OCI-LY1 (cell line): Measurements from ENCODE around the gene CDH23.

Experiments
- H2AFZ ChIP-seq: fragments of 200-600 bp; sonication (generic), shearing (Covaris generic); 2 replicates; pipeline ENCODE4 v1.6.0; 2014; ENCODE audit warnings: antibody characterized with exemption, mild to moderate bottlenecking, low read length
- H3F3A ChIP-seq: fragments of 200-600 bp; sonication (generic), shearing (Covaris generic); 2 replicates; pipeline ENCODE4 v1.6.0; 2014; ENCODE audit warnings: mild to moderate bottlenecking, antibody characterized with exemption, low read length, moderate library complexity; ENCODE audit not compliant: insufficient read depth
- H3K27ac ChIP-seq: fragments of 200-600 bp; sonication (generic); 2 replicates; pipeline ENCODE4 v1.5.1; 2014; ENCODE audit warnings: low read length, mixed run types, mild to moderate bottlenecking, low read depth; ENCODE audit not compliant: poor library complexity, severe bottlenecking
- H3K27me3 ChIP-seq: fragments of 200-600 bp; sonication (generic); 2 replicates; pipeline ENCODE4 v1.6.0; 2014; ENCODE audit warnings: antibody characterized with exemption, mild to moderate bottlenecking, low read length, moderate library complexity; ENCODE audit not compliant: insufficient read depth
- H3K36me3 ChIP-seq: fragments of 200-600 bp; sonication (generic); 2 replicates; pipeline ENCODE4 v1.6.1; 2014; ENCODE audit warnings: mild to moderate bottlenecking, antibody characterized with exemption, low read length, moderate library complexity, mixed read lengths; ENCODE audit not compliant: insufficient read depth
- H3K4me1 ChIP-seq: fragments of 200-600 bp; sonication (generic); 2 replicates; pipeline ENCODE4 v1.5.1; 2014; ENCODE audit warnings: mild to moderate bottlenecking, low read length, moderate library complexity; ENCODE audit not compliant: insufficient read depth, severe bottlenecking
- H3K4me2 ChIP-seq: fragments of 200-600 bp; sonication (generic), shearing (Covaris generic); 2 replicates; pipeline ENCODE4 v1.6.1; 2014; ENCODE audit warnings: low read length
- H3K4me3 ChIP-seq: fragments of 200-600 bp; sonication (generic); 2 replicates; pipeline ENCODE4 v1.5.1; 2014; ENCODE audit warnings: low read length, low read depth, mild to moderate bottlenecking, mixed read lengths; ENCODE audit not compliant: poor library complexity, severe bottlenecking
- H3K79me2 ChIP-seq: fragments of 200-600 bp; shearing (Covaris generic); 2 replicates; pipeline ENCODE4 v1.6.1; 2016; ENCODE audit warnings: mixed run types, low read length, mixed read lengths; ENCODE audit not compliant: insufficient read depth
- H3K9ac ChIP-seq: fragments of 200-600 bp; sonication (generic), shearing (Covaris generic); 2 replicates; pipeline ENCODE4 v1.6.1; 2014; ENCODE audit warnings: mild to moderate bottlenecking, low read length, mixed read lengths
- H3K9me2 ChIP-seq: fragments of 200-600 bp; sonication (generic), shearing (Covaris generic); 2 replicates; pipeline ENCODE4 v1.6.1; 2014; ENCODE audit warnings: low read depth, mild to moderate bottlenecking, low read length, mixed read lengths
- H3K9me3 ChIP-seq: fragments of 200-600 bp; shearing (Covaris generic); 2 replicates; pipeline ENCODE4 v1.6.1; 2014; ENCODE audit warnings: low read length, mixed read lengths
- H4K20me1 ChIP-seq: fragments of 200-600 bp; sonication (generic), shearing (Covaris generic); 2 replicates; pipeline ENCODE4 v1.6.0; 2016; ENCODE audit warnings: mild to moderate bottlenecking, low read length; ENCODE audit not compliant: insufficient read depth
- EZH2 ChIP-seq: fragments of 200-600 bp; sonication (generic), shearing (Covaris generic); IDR thresholded peaks from 2 replicates; pipeline ENCODE4 v1.8.0; 2017; ENCODE audit warnings: borderline replicate concordance, mixed run types, mild to moderate bottlenecking, antibody characterized with exemption, low read length, moderate library complexity, mixed read lengths
- TF ChIP-seq, protein P1 (sequence below): fragments of 200-600 bp; sonication (generic), shearing (Covaris generic); IDR thresholded peaks from 2 replicates; pipeline ENCODE4 v1.5.1; 2017; ENCODE audit warnings: mild to moderate bottlenecking, antibody characterized with exemption, low read length, moderate library complexity, mixed read lengths

CDH23 gene

DNA sequence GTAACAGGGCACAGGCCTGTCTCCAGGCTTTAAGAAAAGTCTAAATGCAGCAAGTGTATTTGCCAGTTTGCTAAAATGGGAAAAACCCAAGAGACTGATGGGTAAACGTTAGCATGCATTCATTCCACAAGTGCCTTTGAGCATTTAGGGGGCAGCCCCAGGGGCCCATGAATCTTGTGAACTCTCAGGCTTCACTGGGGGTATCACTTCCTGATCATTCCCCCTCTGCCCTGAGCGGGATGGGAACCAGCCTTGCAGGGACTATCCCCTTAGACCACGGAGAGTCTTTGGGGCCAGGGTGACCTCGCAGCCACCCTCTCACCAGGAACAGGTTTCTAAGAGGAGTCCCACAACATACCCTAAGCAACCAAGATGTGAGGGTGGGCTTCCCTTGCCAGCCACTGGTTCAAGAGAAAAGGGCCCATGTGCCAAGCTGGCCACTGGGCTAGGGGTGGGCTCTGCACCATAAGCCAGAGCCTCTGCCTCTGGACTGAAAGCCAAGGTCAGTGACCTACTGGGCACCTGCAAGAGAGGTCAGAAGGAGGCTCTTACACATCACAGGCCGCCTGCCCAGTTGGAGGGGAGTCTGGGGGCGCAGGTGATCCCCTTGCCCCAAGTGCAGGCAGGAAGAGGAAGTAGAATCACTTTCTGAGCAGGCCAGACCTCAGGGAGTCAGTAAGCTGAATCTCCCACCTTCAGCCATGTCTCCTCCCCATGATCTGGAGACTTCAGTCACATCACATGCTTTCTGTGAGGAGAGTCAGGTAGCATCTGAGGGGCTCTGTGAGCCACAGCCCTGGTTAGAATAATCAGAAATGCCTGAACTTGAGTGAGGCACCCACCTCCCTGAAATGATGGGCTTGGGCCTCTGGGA lies 247.8 kb downstream of the CDH23 start:
- no peak overlapping the region for H2AFZ ChIP-seq
- no peak overlapping the region for H3K4me3 ChIP-seq
- no peaks in the 10 kb centered on the region for H3K79me2 ChIP-seq
- peaks cover 21% of the 10 kb centered on the region for H3K4me1 ChIP-seq
- no peaks in the 10 kb centered on the region for H3F3A ChIP-seq
- no peak for TF ChIP-seq EZH2
- TF ChIP-seq, protein P1, sequence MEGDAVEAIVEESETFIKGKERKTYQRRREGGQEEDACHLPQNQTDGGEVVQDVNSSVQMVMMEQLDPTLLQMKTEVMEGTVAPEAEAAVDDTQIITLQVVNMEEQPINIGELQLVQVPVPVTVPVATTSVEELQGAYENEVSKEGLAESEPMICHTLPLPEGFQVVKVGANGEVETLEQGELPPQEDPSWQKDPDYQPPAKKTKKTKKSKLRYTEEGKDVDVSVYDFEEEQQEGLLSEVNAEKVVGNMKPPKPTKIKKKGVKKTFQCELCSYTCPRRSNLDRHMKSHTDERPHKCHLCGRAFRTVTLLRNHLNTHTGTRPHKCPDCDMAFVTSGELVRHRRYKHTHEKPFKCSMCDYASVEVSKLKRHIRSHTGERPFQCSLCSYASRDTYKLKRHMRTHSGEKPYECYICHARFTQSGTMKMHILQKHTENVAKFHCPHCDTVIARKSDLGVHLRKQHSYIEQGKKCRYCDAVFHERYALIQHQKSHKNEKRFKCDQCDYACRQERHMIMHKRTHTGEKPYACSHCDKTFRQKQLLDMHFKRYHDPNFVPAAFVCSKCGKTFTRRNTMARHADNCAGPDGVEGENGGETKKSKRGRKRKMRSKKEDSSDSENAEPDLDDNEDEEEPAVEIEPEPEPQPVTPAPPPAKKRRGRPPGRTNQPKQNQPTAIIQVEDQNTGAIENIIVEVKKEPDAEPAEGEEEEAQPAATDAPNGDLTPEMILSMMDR = no peak
- H3K9me2 ChIP-seq = no peaks in the 10 kb centered on the region
- no peak overlapping the region for H3K27ac ChIP-seq
- no peaks in the 10 kb centered on the region for H3K27me3 ChIP-seq
- H3K4me2 ChIP-seq = no peak overlapping the region
- no peaks in the 10 kb centered on the region for H4K20me1 ChIP-seq
- H3K36me3 ChIP-seq = no peaks in the 10 kb centered on the region
- H3K9ac ChIP-seq = no peak overlapping the region
- H3K9me3 ChIP-seq = no peaks in the 10 kb centered on the region

DNA sequence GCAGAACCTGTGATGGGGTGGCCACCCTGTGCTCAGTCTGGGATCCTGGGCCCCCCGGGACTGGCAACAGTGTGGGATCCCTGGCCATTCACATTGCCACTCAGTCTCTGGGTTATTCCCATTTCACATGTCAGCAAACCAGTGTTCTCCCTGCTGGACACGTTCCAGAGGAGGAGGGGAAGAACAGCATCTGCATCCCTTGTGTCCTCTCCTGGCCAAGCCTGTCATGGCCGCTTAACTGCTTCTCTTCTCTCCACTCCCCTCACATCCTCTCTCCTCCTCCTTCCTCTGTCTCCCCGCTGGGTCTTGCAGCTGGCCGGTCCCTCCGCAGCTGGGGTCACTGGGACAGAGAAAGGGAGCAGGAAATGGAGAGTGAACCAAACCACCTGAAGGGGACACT lies 248.5 kb downstream of the CDH23 start:
- H3K27me3 ChIP-seq = no peaks in the 10 kb centered on the region
- no peaks in the 10 kb centered on the region for H3K36me3 ChIP-seq
- H4K20me1 ChIP-seq = no peaks in the 10 kb centered on the region
- H3K79me2 ChIP-seq = no peaks in the 10 kb centered on the region
- no peaks in the 10 kb centered on the region for H3F3A ChIP-seq
- no peak overlapping the region for H3K4me2 ChIP-seq
- no peaks in the 10 kb centered on the region for H3K9me2 ChIP-seq
- no peak overlapping the region for H2AFZ ChIP-seq
- H3K27ac ChIP-seq = no peak overlapping the region
- no peak overlapping the region for H3K4me3 ChIP-seq
- no peaks in the 10 kb centered on the region for H3K9me3 ChIP-seq
- H3K9ac ChIP-seq = no peak overlapping the region
- no peak for TF ChIP-seq EZH2
- TF ChIP-seq, protein P1 = no peak
- H3K4me1 ChIP-seq = peaks cover 27% of the 10 kb centered on the region

DNA sequence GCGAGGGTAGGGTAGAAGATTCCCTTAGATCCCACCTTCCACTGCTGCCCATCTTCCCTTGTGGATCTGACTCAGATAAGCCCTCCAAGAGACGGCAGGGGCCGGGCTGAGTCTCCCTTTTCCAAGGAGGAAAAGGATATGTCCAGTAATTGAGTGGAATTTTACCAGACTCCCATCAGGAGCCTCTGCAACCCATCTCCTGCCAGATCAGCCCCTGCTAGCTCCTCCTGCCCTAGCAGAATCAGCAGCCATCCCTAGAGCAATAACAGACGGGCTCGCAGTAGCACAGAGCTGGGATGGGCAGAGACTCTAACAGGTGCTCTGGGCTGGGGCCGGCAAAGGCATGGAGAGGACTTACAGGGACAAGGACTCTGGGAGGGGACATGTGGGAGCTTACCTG lies 249.3 kb downstream of the CDH23 start:
- H3K9me2 ChIP-seq = no peaks in the 10 kb centered on the region
- TF ChIP-seq, protein P1 = no peak
- no peak for TF ChIP-seq EZH2
- H3F3A ChIP-seq = no peaks in the 10 kb centered on the region
- H3K4me2 ChIP-seq = no peak overlapping the region
- no peak overlapping the region for H2AFZ ChIP-seq
- H3K27ac ChIP-seq = no peak overlapping the region
- H3K4me1 ChIP-seq = peaks cover 33% of the 10 kb centered on the region
- H3K79me2 ChIP-seq = no peaks in the 10 kb centered on the region
- H3K27me3 ChIP-seq = no peaks in the 10 kb centered on the region
- H3K9me3 ChIP-seq = no peaks in the 10 kb centered on the region
- H3K36me3 ChIP-seq = no peaks in the 10 kb centered on the region
- no peak overlapping the region for H3K4me3 ChIP-seq
- H4K20me1 ChIP-seq = no peaks in the 10 kb centered on the region
- no peak overlapping the region for H3K9ac ChIP-seq
